ENCODE measurements around the gene MTHFR. TPM values are rescaled to one million over a fixed set of nuclear protein-coding genes. Genes with fewer than 3 reads are reported as not detected.
A peak's percentile ranks its signal among the peaks of the same experiment; 100 is the strongest.

Gene MTHFR
- total and polyA plus RNA-seq, 7 donors: 6.6 to 38.3 (median 24.2) TPM

- WGBS, 2 donors: 72 to 78% methylated on average over 21 of the region's 21 CpGs
- peak overlapping the region in 3 of 4 donors; percentile 24 to 40 (median 24) for H3K4me3 ChIP-seq
- H3K4me1 ChIP-seq: peaks cover 0 to 50% (median 41%) of the 10 kb centered on the region in 4 donors
- peak; percentile 67 for DNase-seq
- peak overlapping the region in 3 of 4 donors; percentile 15 to 54 (median 45) for H3K27ac ChIP-seq
- H3K27me3 ChIP-seq: no peaks in the 10 kb centered on the region
- intact Hi-C loops (cut with DNase I): no loop called here
- no peaks in the 10 kb centered on the region for H3K9me3 ChIP-seq
- TF ChIP-seq POLR2A (IDR thresholded peaks at IDR 0.05) (no peak), CTCF (IDR thresholded peaks at IDR 0.05) (no peak), POLR2AphosphoS5 (IDR thresholded peaks at IDR 0.05) (no peak), EP300 (IDR thresholded peaks at IDR 0.05) (no peak)
- H3K36me3 ChIP-seq: peaks cover 0 to 2% (median 0%) of the 10 kb centered on the region in 4 donors
Measured at GRCh38 chr1:11784256-11784992, 21.3 kb downstream of the MTHFR start.

DNA sequence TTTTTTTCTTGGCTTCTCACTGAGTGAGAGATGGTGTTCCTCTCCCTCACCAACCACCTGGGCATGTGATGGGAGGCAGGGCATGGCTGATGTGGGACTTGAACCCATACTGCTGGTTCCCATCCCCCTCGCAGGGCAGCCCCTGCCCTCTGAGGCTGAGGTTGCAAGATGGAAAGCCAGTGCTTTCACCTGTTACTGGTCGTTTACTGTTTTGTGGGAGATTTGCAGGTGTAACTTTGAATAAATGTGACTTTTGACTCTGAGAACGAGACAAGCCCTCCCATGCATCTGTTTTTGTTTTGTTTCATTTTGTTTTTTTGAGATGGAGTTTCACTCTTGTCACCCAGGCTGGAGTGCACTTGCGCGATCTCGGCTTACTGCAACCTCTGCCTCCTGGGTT lies 22.2 kb downstream of the MTHFR start:
- no peak overlapping the region for H3K27ac ChIP-seq
- peaks cover 0 to 41% (median 32%) of the 10 kb centered on the region in 4 donors for H3K4me1 ChIP-seq
- no peaks in the 10 kb centered on the region for H3K27me3 ChIP-seq
- WGBS, 2 donors: 86 to 87% methylated on average over 6 of the region's 6 CpGs
- no peak for DNase-seq
- no peaks in the 10 kb centered on the region for H3K36me3 ChIP-seq
- intact Hi-C loops (cut with DNase I): no loop called here
- H3K4me3 ChIP-seq: no peak overlapping the region
- no peak for TF ChIP-seq CTCF (IDR thresholded peaks at IDR 0.05)
- no peak for TF ChIP-seq EP300 (IDR thresholded peaks at IDR 0.05)
- TF ChIP-seq POLR2AphosphoS5 (IDR thresholded peaks at IDR 0.05): no peak
- no peak for TF ChIP-seq POLR2A (IDR thresholded peaks at IDR 0.05)
- no peaks in the 10 kb centered on the region for H3K9me3 ChIP-seq

DNA sequence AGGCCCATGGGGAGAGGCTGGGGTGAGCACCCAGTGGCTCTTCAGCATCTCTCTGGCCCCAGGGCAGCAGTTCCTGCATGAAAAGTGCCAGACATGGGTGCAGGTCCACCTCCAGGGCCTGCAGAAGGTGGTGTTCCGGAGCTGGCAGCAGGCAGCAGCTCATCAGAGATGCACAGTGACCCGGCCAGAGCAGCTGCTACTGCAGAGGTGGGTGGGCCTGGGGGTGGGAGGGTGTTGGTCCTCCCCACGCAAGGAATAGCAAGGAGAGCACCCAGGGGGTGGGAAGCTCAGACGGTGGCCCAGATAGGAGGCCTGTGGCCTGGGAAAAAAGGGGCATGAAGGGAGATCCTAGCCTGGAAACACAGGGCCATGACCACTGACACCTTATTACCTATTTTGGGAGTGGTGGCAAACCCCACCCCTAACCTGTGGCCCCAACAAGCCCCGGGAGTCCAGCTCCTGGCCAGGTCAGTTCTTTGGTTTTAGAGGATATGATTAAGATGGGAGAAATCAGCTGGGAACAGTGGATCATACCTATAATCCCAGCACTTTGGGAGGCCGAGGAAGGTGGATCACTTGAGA lies 23.5 kb downstream of the MTHFR start:
- intact Hi-C loops (cut with DNase I): no loop called here
- H3K27me3 ChIP-seq: no peaks in the 10 kb centered on the region
- H3K36me3 ChIP-seq: no peaks in the 10 kb centered on the region
- TF ChIP-seq POLR2A (IDR thresholded peaks at IDR 0.05) (no peak), POLR2AphosphoS5 (IDR thresholded peaks at IDR 0.05) (no peak), EP300 (IDR thresholded peaks at IDR 0.05) (no peak), CTCF (IDR thresholded peaks at IDR 0.05) (no peak)
- H3K9me3 ChIP-seq: no peaks in the 10 kb centered on the region
- H3K4me3 ChIP-seq: no peak overlapping the region
- peaks cover 0 to 28% (median 19%) of the 10 kb centered on the region in 4 donors for H3K4me1 ChIP-seq
- no peak overlapping the region for H3K27ac ChIP-seq
- 80 to 88% methylated on average over 6 of the region's 6 CpGs for WGBS, 2 donors
- DNase-seq: no peak

- H3K9me3 ChIP-seq: no peaks in the 10 kb centered on the region
- no peaks in the 10 kb centered on the region for H3K27me3 ChIP-seq
- no peak for TF ChIP-seq CTCF (IDR thresholded peaks at IDR 0.05)
- no peak for TF ChIP-seq POLR2AphosphoS5 (IDR thresholded peaks at IDR 0.05)
- TF ChIP-seq POLR2A (IDR thresholded peaks at IDR 0.05): no peak
- no peak for TF ChIP-seq EP300 (IDR thresholded peaks at IDR 0.05)
- no peaks in the 10 kb centered on the region for H3K36me3 ChIP-seq
- 85 to 90% methylated on average over 12 of the region's 12 CpGs for WGBS, 2 donors
- H3K4me3 ChIP-seq: no peak overlapping the region
- intact Hi-C loops (cut with DNase I): no loop called here
- H3K27ac ChIP-seq: no peak overlapping the region
- DNase-seq: no peak
- peaks cover 0 to 21% (median 12%) of the 10 kb centered on the region in 4 donors for H3K4me1 ChIP-seq
Measured at GRCh38 chr1:11781297-11781696, 24.5 kb downstream of the MTHFR start.

Data from sigmoid colon (tissue), 7 donors.